ES-I3 (cell line): ENCODE measurements around the gene DDIT3.
"Not testable (repeated sequence)": the region's sequence is repeated elsewhere in the genome, so short reads cannot be mapped to it uniquely, and the experiment has no call there.

Experiments
- H3K36me3 ChIP-seq: 2 replicates; pipeline ENCODE4 v1.6.1; 2013; ENCODE audit warnings: mild to moderate bottlenecking, low read length, control low read depth, moderate library complexity; ENCODE audit not compliant: insufficient read depth
- H3K4me1 ChIP-seq: 2 replicates; pipeline ENCODE4 v1.6.1; 2013; ENCODE audit warnings: mild to moderate bottlenecking, control low read depth, low read length; ENCODE audit not compliant: insufficient read depth
- H3K9ac ChIP-seq: 2 replicates; pipeline ENCODE4 v1.6.1; 2013; ENCODE audit warnings: low read depth, mild to moderate bottlenecking, low read length, moderate library complexity
- H3K9me3 ChIP-seq: 2 replicates; pipeline ENCODE4 v1.6.1; 2013; ENCODE audit warnings: mild to moderate bottlenecking, low read length, moderate library complexity; ENCODE audit not compliant: control insufficient read depth, insufficient read depth

Gene DDIT3

DNA sequence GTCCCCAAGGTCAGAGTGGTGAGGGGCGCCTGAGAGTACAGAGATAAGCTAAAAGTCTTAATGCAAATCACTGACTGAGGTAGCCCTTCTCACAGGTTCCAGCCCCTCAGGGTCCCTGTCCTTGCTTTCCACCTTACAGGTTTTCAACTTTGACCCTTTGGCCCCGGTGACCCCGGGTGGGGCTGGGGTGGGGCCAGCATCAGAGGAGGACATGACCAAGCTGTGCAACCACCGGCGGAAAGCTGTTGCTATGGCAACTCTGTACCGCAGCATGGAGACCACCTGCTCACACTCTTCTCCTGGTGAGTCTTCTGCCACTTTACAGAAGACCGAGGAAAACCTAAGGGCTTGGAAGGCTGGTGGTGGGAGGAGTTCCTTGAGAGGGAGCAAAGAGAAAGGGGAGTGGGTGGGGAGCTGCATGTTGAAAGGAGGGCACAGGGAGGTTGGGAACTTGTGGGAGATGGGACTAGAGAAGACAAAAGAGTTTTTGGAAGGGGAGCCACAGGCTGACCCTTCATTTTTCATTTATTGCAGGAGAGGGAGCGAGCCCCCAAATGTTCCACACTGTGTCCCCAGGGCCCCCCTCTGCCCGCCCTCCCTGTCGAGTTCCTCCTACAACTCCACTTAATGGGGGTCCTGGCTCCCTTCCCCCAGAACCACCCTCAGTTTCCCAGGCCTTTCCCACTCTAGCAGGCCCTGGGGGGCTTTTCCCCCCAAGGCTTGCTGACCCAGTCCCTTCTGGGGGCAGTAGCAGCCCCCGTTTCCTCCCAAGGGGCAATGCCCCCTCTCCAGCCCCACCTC lies 4.7 kb upstream of the DDIT3 start:
- Histone ChIP-seq H3K4me1 (no peaks in the 10 kb centered on the region; the same call in 1 of the 2 replicates), H3K9me3 (no peaks in the 10 kb centered on the region), H3K36me3 (peaks cover 3% of the 10 kb centered on the region; the same call in 1 of the 2 replicates), H3K9ac (no peak overlapping the region)

DNA sequence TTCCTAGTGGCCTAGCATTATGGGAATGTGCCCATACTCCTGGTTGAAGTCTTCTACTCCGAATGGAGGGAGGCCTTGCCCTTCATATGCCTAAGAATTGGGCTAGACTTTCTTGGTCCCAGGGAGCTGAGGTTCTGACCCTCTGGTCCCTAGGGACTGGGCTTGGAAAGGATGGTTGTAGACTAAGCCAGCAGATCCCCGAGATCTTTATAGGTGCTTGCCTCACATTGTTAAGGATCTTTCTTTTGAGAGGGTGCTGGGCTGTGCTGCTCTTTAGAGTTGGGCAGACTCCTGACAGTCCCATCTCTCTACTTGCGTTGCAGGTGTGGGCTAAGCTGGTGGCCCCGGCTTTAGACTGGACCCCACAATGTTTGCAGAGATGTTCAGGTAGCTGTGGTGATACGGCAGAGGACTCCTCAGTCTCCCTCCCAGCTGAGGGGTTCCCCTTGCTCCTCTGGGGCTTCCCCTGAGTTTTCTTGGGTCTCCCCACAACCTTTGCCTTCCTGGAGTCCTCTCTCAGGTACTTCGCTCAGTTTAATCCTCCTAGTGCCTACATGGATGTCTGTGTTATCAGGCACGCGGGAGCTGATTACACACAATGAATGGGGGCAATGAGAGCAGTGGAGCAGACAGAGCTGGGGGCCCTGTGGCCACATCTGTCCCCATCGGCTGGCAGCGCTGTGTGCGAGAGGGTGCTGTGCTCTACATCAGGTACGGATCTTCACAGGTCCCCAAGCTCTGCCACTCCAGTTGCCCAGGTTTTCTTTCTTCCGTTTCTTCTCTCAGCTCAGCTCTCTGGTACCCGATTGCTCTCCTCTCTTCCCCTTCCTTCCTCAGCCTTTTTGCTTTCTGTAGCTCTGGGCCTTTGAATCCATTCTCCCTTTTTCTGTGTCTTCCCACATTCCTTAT lies 3.6 kb upstream of the DDIT3 start:
- Histone ChIP-seq H3K9ac (peak overlapping the region; percentile 77), H3K36me3 (peaks cover 7% of the 10 kb centered on the region), H3K4me1 (no peaks in the 10 kb centered on the region; the same call in 1 of the 2 replicates), H3K9me3 (no peaks in the 10 kb centered on the region)

DNA sequence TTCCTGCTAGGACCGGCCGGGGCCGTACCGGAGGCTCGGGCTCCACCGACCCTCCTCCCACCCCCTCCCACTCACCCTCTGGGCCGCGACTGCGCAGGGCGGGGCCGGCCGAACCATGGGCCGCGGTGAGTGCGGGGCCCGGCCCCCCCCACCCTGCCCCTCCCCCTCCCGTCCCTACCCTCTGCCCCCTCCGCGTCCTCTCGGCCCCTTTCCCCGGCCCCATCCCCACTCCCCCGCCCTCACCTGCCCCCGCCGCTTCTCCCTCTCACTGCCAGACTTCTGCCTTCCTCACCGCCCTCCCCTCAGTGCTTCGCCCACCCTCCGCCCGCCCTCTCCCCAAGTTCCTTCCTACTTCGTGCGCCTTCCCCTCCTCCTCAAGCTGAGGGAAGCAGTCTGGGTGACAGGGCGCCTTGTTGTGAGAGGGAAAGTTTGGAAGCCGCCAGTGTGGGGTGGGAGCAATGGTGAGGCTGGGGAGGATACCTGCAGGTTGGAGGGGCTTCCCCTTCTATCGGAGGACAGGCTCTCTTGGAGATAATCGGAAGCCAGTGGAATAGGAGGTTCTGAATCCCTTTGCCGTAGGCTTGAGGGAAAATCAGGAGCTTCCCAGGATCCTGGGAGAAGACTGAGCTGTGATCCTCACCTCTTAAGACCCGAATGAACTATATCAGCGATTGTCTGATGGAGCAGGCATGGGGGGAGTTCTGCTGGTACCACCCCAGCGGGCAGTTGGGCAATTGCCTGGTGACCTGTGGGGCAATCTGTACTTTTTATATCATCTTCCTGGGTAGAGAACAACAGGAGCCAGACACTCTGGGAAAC lies 2.8 kb upstream of the DDIT3 start:
- Histone ChIP-seq H3K9me3 (no peaks in the 10 kb centered on the region), H3K36me3 (peaks cover 13% of the 10 kb centered on the region), H3K9ac (peak overlapping the region; percentile 77), H3K4me1 (no peaks in the 10 kb centered on the region; the same call in 1 of the 2 replicates)

DNA sequence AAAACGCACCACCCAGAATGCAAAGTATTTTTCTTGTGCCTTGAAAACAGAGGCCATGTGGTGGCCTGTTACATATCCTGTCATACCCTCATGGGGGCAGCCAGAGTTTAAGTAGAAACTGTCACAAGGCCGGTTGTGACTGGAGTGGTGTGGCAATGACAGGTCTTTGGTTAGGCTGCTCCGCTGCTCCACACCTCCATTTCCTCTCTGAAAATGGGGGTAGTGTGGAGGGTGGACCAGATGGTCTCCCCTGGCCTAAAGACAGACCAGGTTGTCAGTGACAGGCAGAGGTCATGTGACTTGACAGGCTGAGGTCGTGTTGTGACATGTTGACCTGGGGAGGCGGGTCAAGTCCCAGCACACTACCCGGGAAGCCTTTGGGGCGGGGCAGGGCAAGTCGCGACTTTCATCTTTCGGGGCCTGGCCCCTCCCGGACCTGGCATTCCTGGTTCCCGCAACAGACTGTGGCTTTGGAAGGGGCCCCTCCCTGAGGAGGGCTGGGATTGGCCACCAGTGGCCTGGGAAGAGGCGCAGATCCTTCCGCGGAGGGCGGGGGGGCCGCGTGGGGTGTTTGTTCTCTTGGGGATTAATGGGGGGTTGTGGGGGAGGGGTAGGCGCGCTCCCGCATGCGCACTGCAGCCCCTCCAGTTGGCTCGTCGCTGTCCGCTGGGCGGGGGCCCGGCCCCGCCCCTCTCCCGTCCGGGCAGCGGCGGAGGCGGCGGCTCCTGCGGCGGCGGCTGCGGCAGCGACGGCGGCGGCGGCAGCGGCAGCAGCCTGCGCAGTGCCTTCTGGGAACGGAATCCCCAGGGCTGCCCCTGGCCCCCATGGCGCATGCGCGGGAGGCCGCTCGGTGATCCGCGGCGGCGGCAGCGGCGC lies 1.9 kb upstream of the DDIT3 start, which contains the start of gene MBD6:
TSS of gene MBD6 (plus strand) at position 814 of the 876 bp plus-strand sequence. CDS start 1,480 bp downstream, outside the sequence.
- peaks cover 18% of the 10 kb centered on the region for H3K36me3 ChIP-seq
- peak within 1 kb of the TSS; percentile 80 for H3K9ac ChIP-seq
- H3K9me3 ChIP-seq = no peaks in the 10 kb centered on the region
- H3K4me1 ChIP-seq = no peaks in the 10 kb centered on the region; the same call in 1 of the 2 replicates

DNA sequence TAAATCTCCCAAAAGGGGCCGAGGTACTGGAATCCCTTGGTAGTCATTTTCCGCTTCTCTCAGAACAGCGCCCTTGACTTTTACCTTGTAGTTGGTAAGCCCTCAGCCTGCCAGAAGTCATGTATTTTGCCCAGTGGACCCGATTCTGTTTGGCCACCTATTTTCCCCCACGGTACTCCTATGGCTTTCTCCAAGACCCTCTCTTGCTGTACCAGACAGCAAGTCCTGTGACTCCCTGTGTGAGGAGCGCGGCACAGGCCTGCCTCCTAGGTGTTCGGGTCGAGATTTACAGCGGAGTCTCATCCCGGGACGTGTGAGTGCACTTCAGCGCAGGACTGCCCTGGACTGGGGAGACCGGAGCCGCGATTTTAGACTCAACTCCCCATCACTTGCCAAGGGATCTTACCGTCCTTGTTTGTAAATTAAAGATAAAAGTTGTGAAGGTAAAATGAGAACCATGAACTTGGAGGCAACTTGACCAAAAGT lies 1.3 kb upstream of the DDIT3 start:
- Histone ChIP-seq H3K9me3 (no peaks in the 10 kb centered on the region), H3K4me1 (no peaks in the 10 kb centered on the region; the same call in 1 of the 2 replicates), H3K36me3 (peaks cover 22% of the 10 kb centered on the region), H3K9ac (peak overlapping the region; percentile 80; the same call in 1 of the 2 replicates)

DNA sequence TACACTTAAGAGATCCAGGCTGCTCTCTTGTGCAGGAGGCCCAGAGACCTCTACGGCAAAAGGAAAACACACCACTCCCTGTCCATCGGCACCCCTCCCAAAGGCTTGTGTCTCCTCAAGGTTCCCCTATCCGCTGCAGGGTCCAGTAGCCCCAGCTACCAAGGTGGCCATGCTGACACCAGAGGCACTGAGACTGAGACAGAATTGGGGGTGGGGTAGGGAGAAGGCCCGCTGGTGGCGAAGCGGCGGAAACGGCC lies 590 bp downstream of the DDIT3 start:
- Histone ChIP-seq H3K9me3 (no peaks in the 10 kb centered on the region), H3K9ac (peak overlapping the region; percentile 98), H3K36me3 (peaks cover 39% of the 10 kb centered on the region), H3K4me1 (no peaks in the 10 kb centered on the region; the same call in 1 of the 2 replicates)

DNA sequence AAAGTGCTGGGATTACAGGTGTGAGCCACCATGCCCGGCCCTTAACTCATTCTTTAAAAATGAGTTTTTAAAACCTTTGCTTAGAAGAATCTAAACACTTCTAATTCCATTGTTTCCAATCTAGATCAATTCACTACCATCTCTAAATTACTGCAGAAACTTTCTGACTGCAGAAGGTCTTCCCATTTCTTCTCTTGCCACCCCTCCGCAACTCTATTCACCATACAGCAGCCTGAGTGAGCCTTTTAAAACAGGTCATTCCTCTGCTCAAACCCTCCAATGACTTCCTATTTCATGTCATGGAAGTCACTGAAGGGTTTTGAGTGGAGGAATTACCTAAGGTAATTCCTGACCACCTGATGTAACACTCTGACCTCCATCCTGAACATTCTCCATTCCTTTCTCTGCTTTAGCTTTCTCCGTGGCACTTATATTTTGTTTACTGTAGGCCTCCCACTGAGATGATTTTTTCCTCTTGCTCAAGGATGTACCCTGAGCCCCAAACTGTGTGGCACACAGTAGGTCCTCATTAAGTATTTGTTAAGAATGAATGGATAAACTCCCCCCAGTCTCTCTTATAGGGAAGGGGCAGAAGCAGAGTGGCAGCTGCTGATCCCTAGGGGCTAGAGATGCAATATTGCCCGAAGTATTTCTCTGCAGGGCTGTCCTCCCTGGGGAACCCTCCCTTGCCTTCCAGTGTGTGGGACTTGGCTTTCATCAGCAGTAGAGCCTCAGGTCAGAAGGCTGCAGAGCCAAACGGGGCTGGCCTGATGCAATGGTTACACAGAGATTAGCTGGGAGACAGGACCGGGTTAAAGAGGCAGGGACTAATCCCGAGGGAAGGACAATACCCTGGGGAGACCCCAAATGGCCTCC lies 1.2 kb downstream of the DDIT3 start:
- Histone ChIP-seq H3K9me3 (no peaks in the 10 kb centered on the region), H3K4me1 (no peaks in the 10 kb centered on the region; the same call in 1 of the 2 replicates), H3K9ac (peak overlapping the region; percentile 98), H3K36me3 (peaks cover 43% of the 10 kb centered on the region)

DNA sequence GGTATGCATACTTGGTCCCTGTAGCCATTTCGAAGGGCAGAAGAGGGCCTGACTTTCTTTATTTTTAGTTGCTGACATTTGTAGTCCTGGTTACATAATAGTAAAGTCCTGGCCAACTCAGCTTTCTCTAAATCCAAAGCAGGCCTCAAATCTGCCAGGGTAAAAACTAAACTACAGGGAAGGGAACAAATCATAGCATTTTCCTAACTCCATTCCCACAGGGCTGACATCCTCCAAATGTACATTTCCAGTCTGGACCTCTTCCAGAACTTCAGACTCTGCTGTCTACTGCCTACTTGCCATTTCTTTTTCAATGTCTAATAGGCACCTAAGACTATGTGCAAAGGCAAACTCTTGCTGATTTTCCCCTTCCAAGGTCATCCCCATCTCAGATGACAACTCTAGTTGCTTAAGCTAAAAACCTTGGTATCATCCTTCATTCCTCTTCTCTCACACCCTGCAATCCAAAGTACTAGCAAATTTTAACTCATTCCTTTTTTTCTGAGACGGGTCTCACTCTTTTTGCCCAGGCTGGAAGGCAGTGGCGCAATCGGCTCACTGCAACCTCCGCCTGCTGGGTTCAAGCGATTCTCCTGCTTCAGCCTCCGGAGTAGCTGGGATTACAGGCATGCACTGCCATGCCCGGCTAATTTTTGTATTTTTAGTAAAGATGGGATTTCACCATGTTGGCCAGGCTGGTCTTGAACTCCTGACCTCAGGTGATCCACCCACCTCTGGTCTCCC lies 2.0 kb downstream of the DDIT3 start:
- peaks cover 48% of the 10 kb centered on the region for H3K36me3 ChIP-seq
- H3K9ac ChIP-seq = 0 out of 2 replicates have a peak overlapping the region, but pooled peaks have one; percentile 5
- H3K4me1 ChIP-seq = no peaks in the 10 kb centered on the region
- H3K9me3 ChIP-seq = no peaks in the 10 kb centered on the region

DNA sequence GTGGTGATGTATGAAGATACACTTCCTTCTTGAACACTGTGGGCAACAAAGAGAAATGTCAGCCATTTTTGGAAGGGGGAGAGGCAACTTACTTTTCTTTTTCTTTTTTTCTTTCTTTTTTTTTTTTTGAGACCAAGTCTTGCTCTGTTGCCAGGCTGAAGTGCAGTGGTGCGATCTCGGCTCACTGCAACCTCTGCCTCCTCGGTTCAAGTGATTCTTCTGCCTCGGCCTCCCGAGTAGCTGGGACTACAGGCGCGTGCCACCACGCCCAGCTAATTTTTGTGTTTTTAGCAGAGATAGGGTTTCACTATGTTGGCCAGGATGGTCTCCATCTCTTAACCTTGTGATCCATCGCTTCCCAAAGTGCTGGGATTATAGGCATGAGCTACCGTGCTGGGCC lies 2.6 kb downstream of the DDIT3 start:
- H3K36me3 ChIP-seq = peaks cover 53% of the 10 kb centered on the region

DNA sequence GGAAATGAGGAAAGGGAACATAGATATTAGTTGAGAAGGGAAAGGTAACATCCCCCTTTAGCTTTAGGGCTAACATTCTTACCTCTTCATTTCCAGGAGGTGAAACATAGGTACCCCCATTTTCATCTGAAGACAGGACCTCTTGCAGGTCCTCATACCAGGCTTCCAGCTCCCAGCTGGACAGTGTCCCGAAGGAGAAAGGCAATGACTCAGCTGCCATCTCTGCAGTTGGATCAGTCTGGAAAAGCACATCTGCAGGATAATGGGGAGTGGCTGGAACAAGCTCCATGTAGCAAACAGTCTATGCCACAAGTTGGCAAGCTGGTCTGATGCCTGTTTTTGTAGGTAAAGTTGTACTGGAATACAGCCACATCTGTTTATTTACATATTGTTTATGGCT lies 3.1 kb downstream of the DDIT3 start:
- Histone ChIP-seq H3K9ac (no peak overlapping the region), H3K36me3 (peaks cover 58% of the 10 kb centered on the region), H3K4me1 (no peaks in the 10 kb centered on the region), H3K9me3 (no peaks in the 10 kb centered on the region)

More for the DNA sequence above, 2.6 kb downstream of the DDIT3 start:
- H3K9me3 ChIP-seq, H3K4me1 ChIP-seq: not testable (repeated sequence)
- 0 out of 2 replicates have a peak overlapping the region, but pooled peaks have one; percentile 5 for H3K9ac ChIP-seq

DNA sequence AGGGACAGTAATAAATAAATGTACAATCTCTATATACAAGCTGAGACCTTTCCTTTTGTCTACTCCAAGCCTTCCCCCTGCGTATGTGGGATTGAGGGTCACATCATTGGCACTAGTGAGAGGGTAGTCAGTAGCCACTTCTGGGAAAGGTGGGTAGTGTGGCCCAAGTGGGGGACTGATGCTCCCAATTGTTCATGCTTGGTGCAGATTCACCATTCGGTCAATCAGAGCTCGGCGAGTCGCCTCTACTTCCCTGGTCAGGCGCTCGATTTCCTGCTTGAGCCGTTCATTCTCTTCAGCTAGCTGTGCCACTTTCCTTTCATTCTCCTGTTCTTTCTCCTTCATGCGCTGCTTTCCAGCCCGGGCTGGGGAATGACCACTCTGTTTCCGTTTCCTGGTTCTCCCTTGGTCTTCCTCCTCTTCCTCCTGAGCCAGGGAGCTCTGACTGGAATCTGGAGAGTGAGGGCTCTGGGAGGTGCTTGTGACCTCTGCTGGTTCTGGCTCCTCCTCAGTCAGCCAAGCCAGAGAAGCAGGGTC lies 3.6 kb downstream of the DDIT3 start:
- Histone ChIP-seq H3K9ac (no peak overlapping the region), H3K4me1 (no peaks in the 10 kb centered on the region), H3K9me3 (no peaks in the 10 kb centered on the region), H3K36me3 (peaks cover 63% of the 10 kb centered on the region)
